ENCODE data around the gene SGSM1.

Gene SGSM1

GRCh38 chr22:24772493-24773220 lies 33.4 kb upstream of the SGSM1 start:
- H3K27me3 ChIP-seq (ENCODE audit: control insufficient read depth, insufficient read depth, low read length) = peaks cover 35% of the 10 kb centered on the region
- no peaks in the 10 kb centered on the region for H3K36me3 ChIP-seq (ENCODE audit: insufficient read depth, low read length)
- no peak overlapping the region for H3K4me2 ChIP-seq (ENCODE audit: low read length)
- no peaks in the 10 kb centered on the region for H3K4me1 ChIP-seq (ENCODE audit: control insufficient read depth, insufficient read depth, low read length)
- no peak overlapping the region for H3K4me3 ChIP-seq (ENCODE audit: low read length)
- no peaks in the 10 kb centered on the region for H3K9me3 ChIP-seq (replicated peaks; ENCODE audit: low read length)
- no peak overlapping the region for H3K9ac ChIP-seq (ENCODE audit: low read depth, low read length)

GRCh38 chr22:24775769-24776492 lies 30.1 kb upstream of the SGSM1 start:
- no peak overlapping the region for H3K9ac ChIP-seq (ENCODE audit: low read depth, low read length)
- H3K4me2 ChIP-seq (ENCODE audit: low read length) = no peak overlapping the region
- H3K27me3 ChIP-seq (ENCODE audit: control insufficient read depth, insufficient read depth, low read length) = peaks cover 29% of the 10 kb centered on the region
- H3K9me3 ChIP-seq (replicated peaks; ENCODE audit: low read length) = no peaks in the 10 kb centered on the region
- H3K4me1 ChIP-seq (ENCODE audit: control insufficient read depth, insufficient read depth, low read length) = no peaks in the 10 kb centered on the region
- no peak overlapping the region for H3K4me3 ChIP-seq (ENCODE audit: low read length)
- H3K36me3 ChIP-seq (ENCODE audit: insufficient read depth, low read length) = no peaks in the 10 kb centered on the region

DNA sequence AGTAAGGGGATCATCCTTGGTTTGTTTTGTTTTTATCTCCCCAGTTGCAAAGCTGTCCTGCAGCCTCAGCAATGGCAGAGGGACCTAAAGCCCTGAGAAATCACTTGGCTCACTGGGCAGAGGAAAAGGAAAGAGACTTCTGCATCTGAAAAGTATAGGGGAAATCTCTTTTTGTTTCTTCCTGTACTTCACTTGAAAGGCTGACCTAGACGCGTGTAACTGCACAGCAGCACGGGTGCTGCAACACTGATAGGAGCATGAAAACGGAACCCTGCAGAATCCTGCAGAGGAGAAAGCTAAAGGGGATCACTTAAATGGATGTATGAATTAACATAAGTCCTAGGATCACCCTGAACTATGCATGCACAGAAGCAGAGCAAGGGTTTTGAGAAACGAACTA lies 29.5 kb upstream of the SGSM1 start:
- no peaks in the 10 kb centered on the region for H3K36me3 ChIP-seq (ENCODE audit: insufficient read depth, low read length)

DNA sequence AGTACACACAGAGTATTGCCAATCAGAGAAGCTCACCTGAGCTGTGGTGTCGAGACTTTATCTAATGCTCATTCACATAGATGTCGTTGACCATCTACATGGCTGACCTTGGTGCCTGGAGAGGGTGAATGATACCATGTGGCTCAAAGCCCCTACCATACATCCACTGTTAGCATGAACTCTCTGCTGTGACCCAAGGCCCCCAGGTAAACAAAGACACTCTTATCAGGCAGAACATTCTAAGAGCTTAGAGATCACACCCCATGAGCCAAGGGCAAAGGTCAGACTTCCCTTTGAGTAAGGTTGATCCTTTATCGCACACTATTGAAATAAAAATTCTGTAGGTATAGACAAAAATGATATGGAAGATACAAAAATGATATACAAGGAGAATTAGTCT lies 16.5 kb upstream of the SGSM1 start:
- no peaks in the 10 kb centered on the region for H3K4me1 ChIP-seq (ENCODE audit: control insufficient read depth, insufficient read depth, low read length)
- no peaks in the 10 kb centered on the region for H3K9me3 ChIP-seq (replicated peaks; ENCODE audit: low read length)
- H3K4me3 ChIP-seq (ENCODE audit: low read length) = no peak overlapping the region
- no peak overlapping the region for H3K9ac ChIP-seq (ENCODE audit: low read depth, low read length)
- peaks cover 7% of the 10 kb centered on the region for H3K27me3 ChIP-seq (ENCODE audit: control insufficient read depth, insufficient read depth, low read length)
- H3K4me2 ChIP-seq (ENCODE audit: low read length) = no peak overlapping the region
- no peaks in the 10 kb centered on the region for H3K36me3 ChIP-seq (ENCODE audit: insufficient read depth, low read length)

More for the DNA sequence above, 29.5 kb upstream of the SGSM1 start:
- Histone ChIP-seq H3K9me3 (replicated peaks; ENCODE audit: low read length) (no peaks in the 10 kb centered on the region), H3K9ac (ENCODE audit: low read depth, low read length) (no peak overlapping the region), H3K27me3 (ENCODE audit: control insufficient read depth, insufficient read depth, low read length) (peaks cover 29% of the 10 kb centered on the region), H3K4me1 (ENCODE audit: control insufficient read depth, insufficient read depth, low read length) (no peaks in the 10 kb centered on the region), H3K4me2 (ENCODE audit: low read length) (no peak overlapping the region), H3K4me3 (ENCODE audit: low read length) (no peak overlapping the region)

- H3K4me3 ChIP-seq (ENCODE audit: low read length) = no peak overlapping the region
- no peaks in the 10 kb centered on the region for H3K9me3 ChIP-seq (replicated peaks; ENCODE audit: low read length)
- H3K4me1 ChIP-seq (ENCODE audit: control insufficient read depth, insufficient read depth, low read length) = no peaks in the 10 kb centered on the region
- H3K4me2 ChIP-seq (ENCODE audit: low read length) = no peak overlapping the region
- H3K36me3 ChIP-seq (ENCODE audit: insufficient read depth, low read length) = no peaks in the 10 kb centered on the region
- H3K9ac ChIP-seq (ENCODE audit: low read depth, low read length) = no peak overlapping the region
- peaks cover 4% of the 10 kb centered on the region for H3K27me3 ChIP-seq (ENCODE audit: control insufficient read depth, insufficient read depth, low read length)
Observed at GRCh38 chr22:24791362-24791761, 14.6 kb upstream of the SGSM1 start.

DNA sequence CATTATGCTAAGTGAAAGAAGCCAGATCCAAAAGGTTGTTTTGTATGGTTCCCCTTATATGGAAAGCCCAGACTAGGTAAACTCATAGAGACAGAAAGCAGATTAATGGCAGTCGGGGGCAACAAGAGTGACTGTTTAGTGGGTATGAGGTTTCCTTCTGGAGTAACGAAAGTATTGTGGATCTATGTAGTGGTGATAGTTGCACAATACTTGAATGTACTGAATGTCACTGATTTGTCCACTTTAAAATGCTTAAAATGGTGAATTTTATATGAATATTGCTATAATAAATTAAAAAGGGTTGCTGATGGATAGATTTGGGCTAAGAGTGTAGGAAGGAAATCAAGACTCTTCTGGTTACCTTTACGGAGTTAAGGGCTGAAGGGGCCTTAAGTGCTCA lies 10.0 kb upstream of the SGSM1 start:
- Histone ChIP-seq H3K27me3 (ENCODE audit: control insufficient read depth, insufficient read depth, low read length) (peaks cover 12% of the 10 kb centered on the region), H3K9me3 (replicated peaks; ENCODE audit: low read length) (no peaks in the 10 kb centered on the region), H3K4me3 (ENCODE audit: low read length) (no peak overlapping the region), H3K9ac (ENCODE audit: low read depth, low read length) (no peak overlapping the region), H3K4me1 (ENCODE audit: control insufficient read depth, insufficient read depth, low read length) (no peaks in the 10 kb centered on the region), H3K4me2 (ENCODE audit: low read length) (no peak overlapping the region), H3K36me3 (ENCODE audit: insufficient read depth, low read length) (no peaks in the 10 kb centered on the region)

DNA sequence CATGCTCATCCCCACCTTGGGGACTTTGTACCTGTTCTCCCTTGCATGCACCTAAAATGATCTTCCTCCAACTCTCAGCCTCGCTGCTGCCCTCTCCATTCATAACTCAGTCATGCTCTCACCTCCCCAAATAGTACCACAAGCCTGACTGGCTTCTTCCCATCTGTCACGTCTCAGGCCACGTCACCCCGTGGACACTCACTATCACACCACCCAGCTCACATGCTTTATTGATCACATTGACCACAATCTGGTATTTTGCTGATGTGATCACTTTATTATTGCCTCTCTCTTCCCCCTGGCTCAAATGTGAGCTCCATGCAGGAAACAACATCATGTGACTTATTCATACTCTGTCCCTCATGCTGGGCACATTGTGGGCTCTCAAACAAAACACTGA lies 9.2 kb upstream of the SGSM1 start:
- Histone ChIP-seq H3K27me3 (ENCODE audit: control insufficient read depth, insufficient read depth, low read length) (peaks cover 12% of the 10 kb centered on the region), H3K36me3 (ENCODE audit: insufficient read depth, low read length) (no peaks in the 10 kb centered on the region), H3K9me3 (replicated peaks; ENCODE audit: low read length) (no peaks in the 10 kb centered on the region), H3K4me1 (ENCODE audit: control insufficient read depth, insufficient read depth, low read length) (no peaks in the 10 kb centered on the region), H3K4me2 (ENCODE audit: low read length) (no peak overlapping the region), H3K4me3 (ENCODE audit: low read length) (no peak overlapping the region), H3K9ac (ENCODE audit: low read depth, low read length) (no peak overlapping the region)

GRCh38 chr22:24801901-24802465 lies 4.0 kb upstream of the SGSM1 start:
- Histone ChIP-seq H3K9me3 (replicated peaks; ENCODE audit: low read length) (no peaks in the 10 kb centered on the region), H3K9ac (ENCODE audit: low read depth, low read length) (no peak overlapping the region), H3K4me3 (ENCODE audit: low read length) (no peak overlapping the region), H3K4me2 (ENCODE audit: low read length) (no peak overlapping the region), H3K36me3 (ENCODE audit: insufficient read depth, low read length) (no peaks in the 10 kb centered on the region), H3K4me1 (ENCODE audit: control insufficient read depth, insufficient read depth, low read length) (no peaks in the 10 kb centered on the region), H3K27me3 (ENCODE audit: control insufficient read depth, insufficient read depth, low read length) (peaks cover 17% of the 10 kb centered on the region)

- Histone ChIP-seq H3K9me3 (replicated peaks; ENCODE audit: low read length) (no peaks in the 10 kb centered on the region), H3K4me1 (ENCODE audit: control insufficient read depth, insufficient read depth, low read length) (no peaks in the 10 kb centered on the region), H3K4me2 (ENCODE audit: low read length) (no peak overlapping the region), H3K36me3 (ENCODE audit: insufficient read depth, low read length) (no peaks in the 10 kb centered on the region), H3K4me3 (ENCODE audit: low read length) (no peak overlapping the region), H3K27me3 (ENCODE audit: control insufficient read depth, insufficient read depth, low read length) (peaks cover 22% of the 10 kb centered on the region), H3K9ac (ENCODE audit: low read depth, low read length) (no peak overlapping the region)
Observed at GRCh38 chr22:24803064-24803542, 2.9 kb upstream of the SGSM1 start.

DNA sequence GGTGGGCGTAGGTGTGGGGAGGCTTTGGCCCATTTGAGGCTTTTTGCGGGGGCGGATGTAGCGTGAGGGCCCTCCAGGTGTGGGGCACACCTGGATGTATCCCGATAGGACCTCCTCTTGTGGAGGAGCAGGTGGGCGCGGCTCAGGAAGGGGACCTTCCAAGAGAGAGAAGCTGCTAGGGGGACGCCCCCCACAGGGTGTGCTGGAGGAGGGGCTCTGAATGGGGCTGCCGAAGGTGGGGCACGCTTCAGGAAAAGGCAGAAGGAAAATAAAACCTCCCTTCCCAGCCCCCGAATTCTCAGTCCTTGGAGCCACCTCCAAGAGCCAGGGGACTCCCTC lies 621 bp downstream of the SGSM1 start:
- H3K4me3 ChIP-seq (ENCODE audit: low read length) = no peak overlapping the region
- no peak overlapping the region for H3K9ac ChIP-seq (ENCODE audit: low read depth, low read length)
- no peak overlapping the region for H3K4me2 ChIP-seq (ENCODE audit: low read length)
- H3K27me3 ChIP-seq (ENCODE audit: control insufficient read depth, insufficient read depth, low read length) = peaks cover 41% of the 10 kb centered on the region
- H3K9me3 ChIP-seq (replicated peaks; ENCODE audit: low read length) = no peaks in the 10 kb centered on the region
- no peaks in the 10 kb centered on the region for H3K4me1 ChIP-seq (ENCODE audit: control insufficient read depth, insufficient read depth, low read length)
- H3K36me3 ChIP-seq (ENCODE audit: insufficient read depth, low read length) = no peaks in the 10 kb centered on the region

DNA sequence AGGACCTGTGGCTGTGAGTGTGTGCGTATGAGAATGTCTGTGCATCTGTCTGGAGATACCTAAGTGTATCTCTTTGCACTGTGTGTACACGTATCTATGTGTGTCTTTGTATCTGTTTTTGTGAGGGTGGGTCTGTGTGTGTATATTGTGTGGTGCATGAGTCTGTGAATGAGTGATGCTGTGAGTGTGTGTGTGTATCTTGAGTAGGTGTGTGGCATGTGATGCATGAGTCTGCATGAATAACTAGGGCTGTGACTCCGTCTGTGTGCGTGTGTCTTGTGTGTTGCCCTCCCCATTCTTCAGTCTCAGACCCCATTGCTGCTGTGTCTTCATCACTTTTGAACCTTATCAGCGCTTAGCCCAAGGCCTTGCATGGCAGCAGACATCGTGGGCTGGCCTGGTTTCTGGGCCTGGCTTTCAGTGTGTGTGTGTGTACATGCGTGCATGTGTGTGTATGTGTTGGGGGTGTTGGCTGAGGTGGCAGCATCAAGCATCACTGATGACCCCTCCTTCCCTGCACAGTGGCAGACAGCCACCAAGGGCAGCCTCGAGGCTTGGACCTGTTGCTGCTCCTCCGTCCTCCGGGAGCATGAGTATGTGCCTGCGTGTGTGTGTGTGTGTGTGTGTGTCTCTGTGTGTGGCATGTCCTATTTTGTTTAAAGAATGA lies 1.4 kb downstream of the SGSM1 start:
- Histone ChIP-seq H3K9ac (ENCODE audit: low read depth, low read length) (no peak overlapping the region), H3K4me1 (ENCODE audit: control insufficient read depth, insufficient read depth, low read length) (no peaks in the 10 kb centered on the region), H3K4me2 (ENCODE audit: low read length) (no peak overlapping the region), H3K27me3 (ENCODE audit: control insufficient read depth, insufficient read depth, low read length) (peaks cover 45% of the 10 kb centered on the region), H3K36me3 (ENCODE audit: insufficient read depth, low read length) (no peaks in the 10 kb centered on the region), H3K4me3 (ENCODE audit: low read length) (no peak overlapping the region), H3K9me3 (replicated peaks; ENCODE audit: low read length) (no peaks in the 10 kb centered on the region)
